C1 segment of cervical spinal cord (tissue), 14 donors: ENCODE measurements around the gene VPS13D.

Experiments used
- DNase-seq, 14 donors: peaks; one replicate each; lab custom pipeline; 2025; lab: John Stamatoyannopoulos, UW

VPS13D gene

GRCh38 chr1:12486059-12486341, 256.2 kb downstream of the VPS13D start:
- no peak for DNase-seq

GRCh38 chr1:12486401-12487005, 256.7 kb downstream of the VPS13D start:
- DNase-seq, result no peak

- DNase-seq, result no peak
These were observed 257.7 kb downstream of the VPS13D start for GRCh38 chr1:12487520-12487919.

GRCh38 chr1:12488666-12489354, 259.0 kb downstream of the VPS13D start:
- no peak for DNase-seq

GRCh38 chr1:12490532-12491142, 260.8 kb downstream of the VPS13D start:
- no peak for DNase-seq

- no peak for DNase-seq
These were observed 261.8 kb downstream of the VPS13D start for GRCh38 chr1:12491656-12492055.

GRCh38 chr1:12495725-12496124, 265.9 kb downstream of the VPS13D start:
- DNase-seq, result no peak

- no peak for DNase-seq
These were observed 266.5 kb downstream of the VPS13D start for GRCh38 chr1:12496154-12496961.

- no peak for DNase-seq
These were observed 269.9 kb downstream of the VPS13D start for GRCh38 chr1:12499539-12500240.

- DNase-seq, result no peak
These were observed 271.8 kb downstream of the VPS13D start for GRCh38 chr1:12501661-12502060.

- no peak for DNase-seq
These were observed 272.7 kb downstream of the VPS13D start for GRCh38 chr1:12502336-12503109.

GRCh38 chr1:12503709-12504108, 273.9 kb downstream of the VPS13D start:
- DNase-seq, result no peak

- peak in 2 of 14 donors; percentile 25 to 28 for DNase-seq
These were observed 274.8 kb downstream of the VPS13D start for GRCh38 chr1:12504601-12505000.

GRCh38 chr1:12505231-12505630, 275.4 kb downstream of the VPS13D start:
- no peak for DNase-seq

GRCh38 chr1:12505639-12506280, 275.9 kb downstream of the VPS13D start:
- DNase-seq, result peak in 9 of 14 donors; percentile 25 to 64 (median 53)

GRCh38 chr1:12506281-12507280, 276.8 kb downstream of the VPS13D start:
- no peak for DNase-seq

GRCh38 chr1:12507631-12508030, 277.8 kb downstream of the VPS13D start:
- no peak for DNase-seq

GRCh38 chr1:12508849-12509248, 279.0 kb downstream of the VPS13D start:
- DNase-seq, result no peak

- DNase-seq, result no peak
These were observed 281.3 kb downstream of the VPS13D start for GRCh38 chr1:12511128-12511484.
